ENCODE measurements around the gene TMIE.

GRCh38 chr3:46675426-46675825 is 25.8 kb upstream of the TMIE start:
- TF ChIP-seq CTCF (IDR thresholded peaks at IDR 0.05): no peak
- TF ChIP-seq POLR2A (IDR thresholded peaks at IDR 0.05): no peak

Data from adrenal gland (tissue), 5 donors.